GM21737 (cell line): ENCODE measurements around the gene OLFM2.
"Not testable (repeated sequence)": the region's sequence is repeated elsewhere in the genome, so short reads cannot be mapped to it uniquely, and the experiment has no call there.

Experiments used
- ATAC-seq: cut with Tn5 transposase; IDR thresholded peaks from one replicate; pipeline ENCODE4 v1.9.1; 2021; ENCODE audit warnings: mild to moderate bottlenecking, moderate library complexity; ENCODE audit not compliant: unreplicated experiment

OLFM2 gene

GRCh38 chr19:9865732-9866501 lies 70.4 kb downstream of the OLFM2 start:
- no peak for ATAC-seq

GRCh38 chr19:9863759-9864158 lies 72.6 kb downstream of the OLFM2 start:
- ATAC-seq = no peak

- no peak for ATAC-seq
Measured at GRCh38 chr19:9862938-9863337, 73.4 kb downstream of the OLFM2 start.

- ATAC-seq = no peak
Measured at GRCh38 chr19:9861503-9861902, 74.8 kb downstream of the OLFM2 start.

DNA sequence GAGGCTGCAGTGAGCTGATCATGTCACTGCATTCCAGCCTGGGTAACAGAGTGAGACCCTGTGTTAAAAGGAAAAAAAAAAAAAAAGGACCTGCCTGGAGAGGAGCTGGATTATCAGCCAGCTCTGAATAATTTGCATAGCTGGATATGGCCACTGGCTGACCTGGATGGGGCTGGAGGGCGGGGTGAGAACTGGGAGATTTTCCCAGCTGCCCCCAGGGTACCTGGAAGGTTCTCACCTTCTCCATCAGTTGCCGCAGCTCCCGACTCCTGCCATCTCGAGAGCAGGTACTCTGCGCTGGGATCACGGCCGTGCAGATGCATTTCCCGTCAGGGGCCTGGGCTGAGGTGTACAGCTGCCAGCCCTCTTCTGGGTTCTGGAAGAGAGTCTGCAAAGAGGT lies 75.9 kb downstream of the OLFM2 start:
- no peak for ATAC-seq

DNA sequence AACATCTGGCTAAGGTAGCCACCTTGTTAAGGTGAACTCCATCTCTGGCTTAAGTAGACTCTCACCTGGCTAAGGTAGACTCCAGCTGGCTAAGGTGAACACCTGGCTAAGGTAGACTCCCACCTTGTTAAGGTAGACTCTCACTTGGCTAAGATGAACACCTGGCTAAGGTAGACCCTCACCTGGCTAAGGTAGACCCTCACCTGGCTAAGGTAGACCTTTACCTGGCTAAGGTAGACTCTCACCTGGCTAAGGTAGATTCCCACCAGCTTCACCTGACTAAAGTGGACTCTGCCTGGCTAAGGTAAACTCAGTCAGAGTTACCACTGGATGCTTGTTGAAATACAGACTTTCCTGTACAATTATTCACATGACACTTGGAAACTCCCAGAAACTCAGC lies 77.5 kb downstream of the OLFM2 start:
- ATAC-seq = no peak

DNA sequence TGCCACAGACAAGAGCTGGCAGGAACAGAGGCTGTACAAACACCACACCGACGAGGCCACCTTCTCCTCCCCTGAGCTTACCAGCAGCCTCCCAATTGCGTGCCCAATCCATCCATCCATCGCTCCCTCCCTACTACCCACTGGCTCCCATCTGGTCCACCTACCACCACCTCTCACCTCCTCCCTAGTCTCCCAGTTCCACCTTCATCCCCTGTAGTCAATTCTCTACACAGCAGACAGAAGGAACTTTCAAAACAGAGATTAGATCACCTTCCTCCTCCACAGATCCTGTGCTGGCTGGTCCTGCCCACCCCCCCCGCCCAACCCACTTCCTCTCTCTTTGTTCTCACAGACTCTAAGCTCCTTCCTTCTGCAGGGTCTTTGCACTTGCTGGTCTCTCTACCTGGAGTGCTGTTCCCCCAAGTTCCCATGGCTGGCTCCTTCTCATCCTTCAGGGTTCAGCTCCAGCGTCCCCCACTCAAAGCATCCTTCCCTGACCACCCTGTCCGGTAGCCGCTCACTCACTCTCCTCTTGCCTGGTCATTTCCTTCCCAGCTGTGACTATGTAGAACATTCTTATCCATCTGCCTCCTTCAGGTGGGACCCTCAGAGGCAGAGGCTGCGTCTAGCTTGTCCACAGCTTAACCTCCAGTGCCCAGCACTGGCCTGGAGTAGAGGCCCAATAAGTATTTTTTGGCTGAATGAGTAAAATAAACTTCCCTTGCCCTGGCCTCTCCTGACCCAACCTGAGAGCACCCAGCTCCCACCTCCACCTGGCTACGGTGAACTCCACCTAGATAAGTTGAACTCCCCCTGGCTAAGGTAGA lies 78.2 kb downstream of the OLFM2 start:
- ATAC-seq = no peak

GRCh38 chr19:9857076-9857721 lies 79.1 kb downstream of the OLFM2 start:
- ATAC-seq = no peak

DNA sequence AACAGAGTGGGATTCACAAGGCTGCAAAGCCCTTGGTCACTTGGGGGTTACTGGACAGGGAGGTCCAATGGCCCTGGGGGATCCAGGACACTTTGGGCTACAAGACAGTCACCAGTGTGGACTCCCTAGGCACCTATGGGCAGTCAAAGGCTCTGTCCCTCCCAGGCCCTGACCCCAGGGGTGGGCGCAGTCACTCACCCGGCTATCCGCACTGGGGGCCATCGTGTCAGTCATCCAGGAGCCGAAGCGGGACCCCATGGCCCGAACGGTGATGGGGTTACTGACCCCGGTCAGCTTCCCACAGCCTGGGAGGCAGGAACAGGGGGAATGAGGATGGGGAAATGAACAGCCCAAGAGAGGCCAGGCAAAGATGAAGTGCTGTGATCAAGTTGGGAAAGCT lies 79.7 kb downstream of the OLFM2 start:
- ATAC-seq = no peak

DNA sequence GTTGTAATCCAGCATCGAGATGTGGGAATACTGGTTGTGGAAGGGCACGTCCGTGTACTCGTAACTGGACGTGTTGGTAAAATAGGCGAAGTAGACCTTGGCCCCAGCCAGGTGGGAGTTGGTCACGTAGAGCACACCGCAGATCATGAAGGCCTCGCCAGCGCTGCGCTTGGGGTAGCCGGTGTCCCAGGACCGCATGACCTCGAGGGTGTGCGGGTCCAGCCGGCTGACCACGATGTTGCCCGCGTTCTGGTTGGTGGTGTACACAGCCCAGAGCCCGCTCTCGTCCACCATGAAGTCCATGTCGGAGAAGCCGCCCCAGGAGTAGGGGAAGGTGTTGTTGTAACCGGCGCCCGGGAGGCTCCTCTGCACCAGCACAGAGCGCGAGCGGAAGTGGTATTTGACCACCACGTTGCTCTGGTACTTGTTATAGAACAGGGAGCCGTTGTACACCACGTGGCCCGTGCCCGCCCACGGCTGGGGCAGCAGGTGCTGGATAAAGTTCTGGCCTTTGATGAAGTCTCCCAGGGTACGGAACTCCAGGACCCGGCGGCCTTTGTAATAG lies 82.0 kb downstream of the OLFM2 start:
- ATAC-seq = no peak

- ATAC-seq = no peak
Measured at GRCh38 chr19:9850235-9850959, 85.9 kb downstream of the OLFM2 start.

- no peak for ATAC-seq
Measured at GRCh38 chr19:9849791-9850190, 86.5 kb downstream of the OLFM2 start.

GRCh38 chr19:9848762-9849161 lies 87.6 kb downstream of the OLFM2 start:
- no peak for ATAC-seq

DNA sequence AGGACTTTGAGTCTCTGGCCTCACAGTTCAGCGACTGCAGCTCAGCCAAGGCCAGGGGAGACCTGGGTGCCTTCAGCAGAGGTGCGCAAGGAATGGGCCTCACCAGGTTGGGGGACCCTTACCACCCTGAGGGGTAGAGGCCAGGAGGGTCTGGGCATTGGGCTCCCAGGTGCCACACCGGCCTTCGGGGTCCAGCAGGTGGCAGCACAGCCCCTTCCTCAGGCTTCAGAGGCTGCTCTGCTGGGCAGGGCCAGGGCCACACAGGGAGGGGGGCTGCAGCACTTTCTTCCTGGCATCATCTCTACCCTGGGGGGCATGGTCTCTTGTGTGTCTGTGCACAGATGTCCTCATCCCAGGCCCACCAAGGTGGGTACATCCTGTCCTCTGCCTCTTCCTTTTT lies 88.3 kb downstream of the OLFM2 start:
- no peak for ATAC-seq

DNA sequence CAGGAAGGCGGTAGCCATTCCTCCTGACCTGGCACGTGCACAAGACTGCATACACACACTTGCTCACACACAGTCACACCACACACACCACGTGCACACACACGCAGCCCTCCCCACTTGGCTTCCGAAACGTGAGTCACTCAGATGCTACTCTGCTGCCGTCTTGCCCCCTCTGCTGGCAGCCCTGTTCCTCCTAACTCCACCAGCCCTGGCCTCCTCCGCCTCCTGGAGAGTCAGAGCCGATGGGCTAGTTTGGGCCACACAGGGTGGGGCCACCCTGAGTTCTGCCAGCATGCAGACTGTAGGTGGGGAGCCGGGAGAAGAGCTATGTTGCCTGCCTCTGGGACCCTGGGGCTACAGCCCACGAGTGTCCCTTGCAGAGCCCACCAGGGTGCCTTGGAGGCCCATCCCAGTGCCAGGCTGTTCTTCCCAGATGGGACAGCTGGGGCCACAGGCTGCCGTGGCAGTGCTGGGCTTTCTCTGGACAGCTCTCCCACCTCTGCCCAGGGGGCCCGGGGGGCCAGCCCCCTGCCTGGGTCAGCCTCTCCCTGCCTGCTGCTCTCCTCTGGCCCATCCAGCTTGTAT lies 89.1 kb downstream of the OLFM2 start:
- no peak for ATAC-seq

- ATAC-seq = not testable (repeated sequence)
Measured at GRCh38 chr19:9843626-9844273, 92.6 kb downstream of the OLFM2 start.

GRCh38 chr19:9842834-9843625 lies 93.3 kb downstream of the OLFM2 start:
- ATAC-seq = no peak

- no peak for ATAC-seq
Measured at GRCh38 chr19:9839415-9839814, 96.9 kb downstream of the OLFM2 start.

DNA sequence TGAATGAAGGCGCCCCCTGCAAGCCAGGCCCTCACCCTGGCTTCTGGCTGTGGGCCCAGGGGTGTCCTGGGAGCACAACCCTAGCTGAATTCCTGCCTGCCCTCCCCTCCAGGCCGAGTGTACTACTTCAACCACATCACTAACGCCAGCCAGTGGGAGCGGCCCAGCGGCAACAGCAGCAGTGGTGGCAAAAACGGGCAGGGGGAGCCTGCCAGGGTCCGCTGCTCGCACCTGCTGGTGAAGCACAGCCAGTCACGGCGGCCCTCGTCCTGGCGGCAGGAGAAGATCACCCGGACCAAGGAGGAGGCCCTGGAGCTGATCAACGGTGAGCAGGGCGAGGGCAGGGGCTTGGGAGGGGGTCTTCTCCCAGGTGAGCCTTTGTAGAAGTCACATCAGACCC lies 98.0 kb downstream of the OLFM2 start:
- ATAC-seq = no peak
